Measurements from ENCODE around the gene OCEL1. TPM values are rescaled to one million over a fixed set of nuclear protein-coding genes. Genes with fewer than 3 reads are reported as not detected.

The OCEL1 gene
- total and polyA plus RNA-seq, 2 of the 13 experiments (the other 11 are each of a cell fraction or from before 2014, with no cell fraction given), result 10.6 to 17.2 TPM

DNA sequence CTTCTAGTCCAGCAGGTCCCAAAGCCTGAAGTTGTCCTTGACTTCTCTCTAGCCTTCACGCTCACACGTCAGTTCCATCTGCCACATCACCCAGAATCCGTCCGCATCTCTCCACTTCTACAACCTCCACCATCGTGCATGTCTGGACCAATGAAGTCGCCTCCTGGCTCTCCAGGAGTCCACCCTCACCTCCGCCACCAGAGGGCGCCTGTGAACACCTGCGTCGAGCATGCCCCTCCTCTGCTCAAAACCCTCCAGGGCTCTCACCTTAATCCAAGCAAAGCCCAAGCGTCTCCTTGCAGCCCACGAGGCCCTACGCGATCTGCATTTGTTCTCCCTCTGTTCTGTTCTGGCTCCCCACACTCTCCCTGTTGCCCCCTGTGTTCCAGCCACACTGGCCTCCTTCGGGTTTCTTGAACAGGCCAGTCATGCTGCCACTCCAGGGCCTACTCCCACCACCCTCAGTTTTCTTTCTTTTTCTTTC is 34.9 kb downstream of the OCEL1 start (continued):
- TF ChIP-seq, protein P1, sequence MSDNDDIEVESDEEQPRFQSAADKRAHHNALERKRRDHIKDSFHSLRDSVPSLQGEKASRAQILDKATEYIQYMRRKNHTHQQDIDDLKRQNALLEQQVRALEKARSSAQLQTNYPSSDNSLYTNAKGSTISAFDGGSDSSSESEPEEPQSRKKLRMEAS (IDR thresholded peaks at IDR 0.05), result peak; percentile 79
- TF ChIP-seq FOSL2 (CRISPR knock-in tag; IDR thresholded peaks at IDR 0.05) (peak; percentile 60; the same call in 1 of the 2 replicates), SAP130 (CRISPR knock-in tag; IDR thresholded peaks at IDR 0.05; ENCODE audit: low read depth) (peak; percentile 59; the same call in 1 of the 2 replicates), MIXL1 (CRISPR knock-in tag; IDR thresholded peaks at IDR 0.05) (no peak), ZMYM3 (CRISPR knock-in tag; IDR thresholded peaks at IDR 0.05) (peak; percentile 76; the same call in 1 of the 2 replicates), ZNF234 (CRISPR knock-in tag; conservative IDR thresholded peaks at IDR 0.05) (no peak)

DNA sequence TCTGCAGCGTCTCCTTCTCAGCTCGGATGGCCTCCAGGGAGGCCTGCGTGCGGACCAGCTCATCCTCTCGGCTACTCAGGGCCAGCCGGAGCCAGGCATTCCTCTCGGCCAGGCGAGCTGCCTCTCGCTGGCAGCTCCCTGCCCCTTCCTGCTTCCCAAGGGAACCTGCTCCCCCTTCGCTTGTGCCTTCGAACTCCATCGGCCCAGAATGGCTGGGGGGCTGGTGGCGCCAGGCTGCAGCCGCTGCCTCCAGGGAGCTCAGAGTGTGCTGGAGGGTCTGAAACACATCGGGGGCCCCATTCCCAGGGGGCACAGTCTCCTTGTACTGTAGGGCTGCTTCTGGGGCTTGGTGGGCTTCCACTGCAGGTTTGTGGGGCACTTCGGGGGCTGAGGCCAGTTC is 36.5 kb downstream of the OCEL1 start:
- ChIA-PET POLR2A (interaction anchor here (1.6 to 3.4 kb wide), 3 partner anchors 15 to 47 kb away, joined by 4 to 13 read pairs (median 9); partner anchors contain the start of gene USE1), CTCF (ENCODE audit: low intra/inter-chr PET ratio, low total read pairs) (no interaction called here)
- ATAC-seq, result no peak
- no peak for DNase-seq (ENCODE audit: low spot score)
- BruUV-seq (replicated peaks), result no TSS peak
- peaks cover 2% of the 10 kb centered on the region for H3K79me2 ChIP-seq (ENCODE audit: insufficient read depth, low read length)
- H3K36me3 ChIP-seq (replicated peaks in 1 of 2; ENCODE audit: control insufficient read depth in 1 of 2, insufficient read depth in 2 of 2, low read length in 2 of 2), result no peaks in the 10 kb centered on the region
- peak overlapping the region; percentile 12; the same call in 1 of the 2 replicates for H3K4me2 ChIP-seq (ENCODE audit: low read depth, low read length)
- in situ Hi-C loops (cut with HindIII; ENCODE audit: extremely low pct_ligation_motif_present, low pct_unique_long_range_greater_than_20kb), result no loop called here
- no peaks in the 10 kb centered on the region for H3K9me3 ChIP-seq (ENCODE audit: low read length)
- intact Hi-C loops (cut with micrococcal nuclease; ENCODE audit: unreplicated experiment), result no loop called here
- FAIRE-seq, result no peak
- H3K27ac ChIP-seq (ENCODE audit: extremely low read length, insufficient read depth, low read length), result no peak overlapping the region
- no peak overlapping the region for H3K4me3 ChIP-seq (replicated peaks in 1 of 3; ENCODE audit: insufficient read depth in 1 of 3, low read depth in 2 of 3, low read length in 3 of 3)
- H4K20me1 ChIP-seq (ENCODE audit: insufficient read depth, low read length), result no peaks in the 10 kb centered on the region
- peaks cover 0 to under 1% of the 10 kb centered on the region in 2 experiments; a peak in 2 of 5 replicates for H3K27me3 ChIP-seq (ENCODE audit: control insufficient read depth in 1 of 2, insufficient read depth in 2 of 2, low read length in 2 of 2)
- no peak for TF ChIP-seq MBNL3 (CRISPR knock-in tag; conservative IDR thresholded peaks at IDR 0.05)
- TF ChIP-seq ZNF180 (CRISPR knock-in tag; IDR thresholded peaks at IDR 0.05; ENCODE audit: borderline replicate concordance, low read depth), result no peak
- peak; percentile 44; the same call in 1 of the 2 replicates for TF ChIP-seq ZBTB33 (CRISPR knock-in tag; IDR thresholded peaks at IDR 0.05)
- TF ChIP-seq KLF12 (CRISPR knock-in tag; IDR thresholded peaks at IDR 0.05; ENCODE audit: borderline replicate concordance), result no peak
- TF ChIP-seq LBX2 (CRISPR knock-in tag; IDR thresholded peaks at IDR 0.05; ENCODE audit: borderline replicate concordance), result no peak
- TF ChIP-seq, protein P2, sequence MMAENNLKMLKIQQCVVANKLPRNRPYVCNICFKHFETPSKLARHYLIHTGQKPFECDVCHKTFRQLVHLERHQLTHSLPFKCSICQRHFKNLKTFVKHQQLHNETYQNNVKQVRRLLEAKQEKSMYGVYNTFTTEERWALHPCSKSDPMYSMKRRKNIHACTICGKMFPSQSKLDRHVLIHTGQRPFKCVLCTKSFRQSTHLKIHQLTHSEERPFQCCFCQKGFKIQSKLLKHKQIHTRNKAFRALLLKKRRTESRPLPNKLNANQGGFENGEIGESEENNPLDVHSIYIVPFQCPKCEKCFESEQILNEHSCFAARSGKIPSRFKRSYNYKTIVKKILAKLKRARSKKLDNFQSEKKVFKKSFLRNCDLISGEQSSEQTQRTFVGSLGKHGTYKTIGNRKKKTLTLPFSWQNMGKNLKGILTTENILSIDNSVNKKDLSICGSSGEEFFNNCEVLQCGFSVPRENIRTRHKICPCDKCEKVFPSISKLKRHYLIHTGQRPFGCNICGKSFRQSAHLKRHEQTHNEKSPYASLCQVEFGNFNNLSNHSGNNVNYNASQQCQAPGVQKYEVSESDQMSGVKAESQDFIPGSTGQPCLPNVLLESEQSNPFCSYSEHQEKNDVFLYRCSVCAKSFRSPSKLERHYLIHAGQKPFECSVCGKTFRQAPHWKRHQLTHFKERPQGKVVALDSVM (CRISPR knock-in tag; IDR thresholded peaks at IDR 0.05), result peak; percentile 38; the same call in 1 of the 2 replicates
- no peak for TF ChIP-seq IRF2 (CRISPR knock-in tag; IDR thresholded peaks at IDR 0.05)
- 56% methylated on average over 14 of the region's 16 CpGs for whole genome bisulfite sequencing (ENCODE audit: low lambda C conversion rate)
- H3K9ac ChIP-seq (ENCODE audit: insufficient read depth, low read depth, low read length), result no peak overlapping the region
- H2AFZ ChIP-seq (ENCODE audit: low read length), result no peak overlapping the region
- H3K4me1 ChIP-seq (ENCODE audit: insufficient read depth, low read length), result peaks cover 56% of the 10 kb centered on the region

Measured in HepG2 (cell line).